GM10248 (cell line): ENCODE data around the gene TPK1.

Experiments
- CTCF ChIA-PET: fragments of 300-600 bp; sonication (Branson Sonifier 250); formaldehyde crosslinking; extraction: SDS; loops from one replicate; lab custom pipeline; 2021; ENCODE audit warnings: antibody characterized with exemption; lab: Yijun Ruan, JAX
- POLR2A ChIA-PET: fragments of 350-650 bp; sonication (Branson Sonifier 250); formaldehyde crosslinking; extraction: SDS; loops from one replicate; lab custom pipeline; 2020; ENCODE audit warnings: antibody characterized with exemption; lab: Yijun Ruan, JAX
- DNase-seq: peaks from one replicate; pipeline ENCODE4 v3.0.0; 2012; ENCODE audit errors: extremely low spot score
- CTCF ChIP-seq: IDR thresholded peaks from 2 replicates; pipeline ENCODE4 v1.5.1; 2012; ENCODE audit warnings: mild to moderate bottlenecking, low read depth; ENCODE audit errors: extremely low read depth, missing control alignments, control extremely low read depth

TPK1 gene

GRCh38 chr7:144676492-144676891, 159.4 kb downstream of the TPK1 start:
- CTCF ChIA-PET, result interaction anchor here (1.2 to 2.2 kb wide), 3 partner anchors 11 to 32 kb away, joined by 3 to 7 read pairs (median 4); no protein-coding TSS in a partner anchor
- DNase-seq, result no peak
- TF ChIP-seq CTCF, result no peak
- POLR2A ChIA-PET, result no interaction called here

- no peak for TF ChIP-seq CTCF
- POLR2A ChIA-PET, result no interaction called here
- CTCF ChIA-PET, result interaction anchor here (0.8 kb wide), 1 partner anchor 31 kb away, joined by 3 read pairs; no protein-coding TSS in a partner anchor
- no peak for DNase-seq
Observed at GRCh38 chr7:144674550-144674949, 161.3 kb downstream of the TPK1 start.

- no peak for DNase-seq
- no peak for TF ChIP-seq CTCF
- ChIA-PET POLR2A (no interaction called here), CTCF (interaction anchor here (1.2 kb wide), 1 partner anchor 9 kb away, joined by 3 read pairs; no protein-coding TSS in a partner anchor)
Observed at GRCh38 chr7:144672869-144673268, 163.0 kb downstream of the TPK1 start.

- ChIA-PET POLR2A (no interaction called here), CTCF (no interaction called here)
- no peak for TF ChIP-seq CTCF
- no peak for DNase-seq
Observed at GRCh38 chr7:144671429-144671828, 164.4 kb downstream of the TPK1 start.

- ChIA-PET CTCF (interaction anchor here (1.2 to 1.3 kb wide), 2 partner anchors 8 to 24 kb away, joined by 3 to 4 read pairs; no protein-coding TSS in a partner anchor), POLR2A (no interaction called here)
- TF ChIP-seq CTCF, result no peak
- DNase-seq, result no peak
Observed at GRCh38 chr7:144670218-144670617, 165.6 kb downstream of the TPK1 start.

- CTCF ChIA-PET, result interaction anchor here (1.2 kb wide), 1 partner anchor 21 kb away, joined by 3 read pairs; no protein-coding TSS in a partner anchor
- POLR2A ChIA-PET, result no interaction called here
- TF ChIP-seq CTCF, result no peak
- no peak for DNase-seq
Observed at GRCh38 chr7:144668503-144668902, 167.3 kb downstream of the TPK1 start.
